DMS79 treated with DMSO at 0.1 percent for 48 hours (cell line): ENCODE data around the gene SLC4A2.
"Not testable (repeated sequence)": the region's sequence is repeated elsewhere in the genome, so short reads cannot be mapped to it uniquely, and the experiment has no call there.

Source experiments
- DNase-seq: peaks from one replicate; lab custom pipeline; 2025; lab: John Stamatoyannopoulos, UW

The SLC4A2 gene

GRCh38 chr7:151025924-151026671, 33.3 kb upstream of the SLC4A2 start:
- no peak for DNase-seq

GRCh38 chr7:151026771-151027727, 32.3 kb upstream of the SLC4A2 start:
- DNase-seq = not testable (repeated sequence)

DNA sequence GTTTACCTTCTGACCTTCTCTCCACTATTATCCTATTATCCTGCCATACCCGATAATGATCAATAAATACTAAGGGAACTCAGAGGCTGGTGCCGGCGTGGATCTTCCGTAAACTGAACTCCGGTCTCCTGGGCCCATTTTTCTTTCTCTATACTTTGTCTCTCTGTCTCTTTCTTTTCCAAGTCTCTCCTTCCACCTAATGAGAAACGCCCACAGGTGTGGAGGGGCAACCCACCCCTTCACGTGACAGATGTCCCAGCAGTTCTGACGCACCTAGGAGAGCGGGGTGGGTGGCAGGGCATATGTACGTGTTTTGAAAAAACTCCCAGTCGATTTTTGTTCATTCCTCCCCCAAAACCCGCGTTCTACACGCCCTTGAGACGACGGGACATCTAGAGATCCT, 31.7 kb upstream of the SLC4A2 start:
- DNase-seq = not testable (repeated sequence)

DNA sequence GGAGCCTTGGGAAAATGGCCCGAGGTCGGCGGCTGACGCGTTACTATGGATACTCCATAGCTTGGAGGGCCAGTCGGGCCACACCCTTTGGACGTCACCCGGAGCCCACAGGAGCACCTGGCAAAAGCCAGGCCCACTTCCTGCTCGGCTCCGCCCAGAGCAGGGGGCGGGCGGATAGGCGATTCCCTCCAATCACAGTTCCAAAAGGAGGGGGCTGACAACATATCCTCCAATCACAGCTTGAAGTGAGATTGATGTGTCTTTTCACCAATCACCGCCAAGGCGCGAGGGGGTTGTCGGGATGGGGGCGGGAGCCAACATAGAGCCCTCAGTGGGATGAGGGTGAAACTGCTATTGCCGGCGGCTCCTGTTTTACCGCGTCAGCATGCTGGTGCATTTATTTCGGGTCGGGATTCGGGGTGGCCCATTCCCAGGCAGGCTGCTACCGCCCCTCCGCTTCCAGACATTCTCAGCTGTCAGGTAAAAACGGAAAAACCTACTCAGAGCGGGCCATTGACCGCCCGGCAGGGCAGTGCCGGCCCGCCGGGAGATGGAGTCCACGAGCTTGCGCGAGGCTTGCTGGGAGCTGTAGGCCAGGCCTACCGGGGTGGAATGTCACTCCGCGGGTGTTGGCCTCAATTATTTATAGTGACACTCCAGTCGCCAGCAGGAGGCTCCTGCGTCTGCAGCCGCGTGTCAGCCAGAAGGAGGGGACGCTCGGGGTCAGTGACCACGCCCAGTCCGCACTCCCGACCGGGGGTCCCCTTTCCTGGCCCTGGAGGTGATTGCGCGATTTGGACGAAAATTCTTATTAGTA, 31.1 kb upstream of the SLC4A2 start, which contains the start of gene ABCB8:
ABCB8 (plus strand) TSS at position 320 of the 817 bp plus-strand sequence; CDS start at position 386, 66 bp downstream.
- DNase-seq = peak; percentile 95

DNA sequence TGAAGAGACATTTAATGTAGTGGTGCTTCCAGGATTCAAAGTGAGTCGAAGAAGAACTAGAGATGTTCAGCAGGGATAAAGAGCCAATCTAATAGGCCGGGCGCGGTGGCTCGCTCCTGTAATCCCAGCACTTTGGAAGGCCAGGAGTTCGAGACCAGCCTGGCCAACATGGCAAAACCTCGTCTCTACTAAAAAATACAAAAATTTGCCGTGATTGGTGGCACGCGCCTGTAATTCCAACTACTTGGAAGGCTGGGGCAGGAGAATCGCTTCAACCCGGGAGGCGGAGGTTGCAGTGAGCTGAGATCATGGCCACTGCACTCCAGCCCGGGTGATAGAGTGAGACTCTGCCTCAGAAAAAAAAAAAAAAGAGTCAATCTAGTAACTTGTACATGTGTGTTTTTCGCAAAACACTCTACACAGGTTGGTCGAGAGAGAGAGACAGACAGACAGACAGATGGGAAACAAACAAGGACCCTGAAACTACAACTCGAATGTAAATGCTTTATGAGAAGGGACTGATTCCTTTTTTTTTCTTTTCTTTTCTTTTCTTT, 30.4 kb upstream of the SLC4A2 start:
- no peak for DNase-seq

DNA sequence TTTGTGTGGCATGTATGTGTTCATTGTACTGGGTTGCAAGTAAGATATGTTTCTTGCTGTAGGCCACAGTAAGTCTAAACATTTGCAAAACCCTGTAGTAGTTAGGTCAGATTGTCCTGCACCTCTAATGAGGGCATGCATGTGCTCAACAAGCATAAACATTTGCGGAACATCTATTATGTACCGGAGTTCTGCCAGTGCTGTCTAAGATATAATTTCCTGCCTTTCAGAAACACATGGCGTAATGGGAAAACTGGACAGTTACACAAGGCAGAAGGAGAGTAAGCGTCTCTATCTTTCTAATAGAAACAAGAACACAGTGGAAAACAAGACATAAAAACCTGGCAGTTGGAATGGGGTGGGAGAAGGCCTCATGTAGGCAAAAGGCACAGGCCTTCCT, 28.4 kb upstream of the SLC4A2 start:
- no peak for DNase-seq

GRCh38 chr7:151032936-151033863, 26.2 kb upstream of the SLC4A2 start:
- DNase-seq = no peak

GRCh38 chr7:151033864-151034249, 25.5 kb upstream of the SLC4A2 start:
- no peak for DNase-seq

DNA sequence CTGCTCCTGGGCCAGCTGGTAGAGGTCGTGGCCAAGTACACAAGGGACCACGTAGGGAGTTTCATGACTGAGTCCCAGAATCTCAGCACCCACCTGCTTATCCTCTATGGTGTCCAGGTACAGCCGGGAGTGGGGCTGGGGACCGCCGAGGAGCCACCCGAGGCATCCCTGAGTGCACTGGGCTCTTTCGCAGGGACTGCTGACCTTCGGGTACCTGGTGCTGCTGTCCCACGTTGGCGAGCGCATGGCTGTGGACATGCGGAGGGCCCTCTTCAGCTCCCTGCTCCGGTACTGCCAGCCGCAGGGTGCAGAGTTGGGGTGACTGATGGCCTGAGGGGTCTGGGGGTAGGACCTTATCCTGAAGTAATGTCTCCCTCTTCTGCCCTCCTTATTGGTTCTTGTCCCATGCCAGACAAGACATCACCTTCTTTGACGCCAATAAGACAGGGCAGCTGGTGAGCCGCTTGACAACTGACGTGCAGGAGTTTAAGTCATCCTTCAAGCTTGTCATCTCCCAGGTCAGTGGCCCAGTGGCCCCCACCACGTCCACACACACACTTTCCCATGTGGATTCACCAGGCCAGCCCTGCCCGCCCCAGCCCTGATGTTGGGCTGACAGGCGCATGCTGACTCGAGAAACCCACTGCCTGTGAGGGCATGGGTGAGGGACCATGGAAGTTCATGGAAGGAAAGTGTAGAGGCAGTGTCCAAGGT, 24.9 kb upstream of the SLC4A2 start:
- DNase-seq = no peak

DNA sequence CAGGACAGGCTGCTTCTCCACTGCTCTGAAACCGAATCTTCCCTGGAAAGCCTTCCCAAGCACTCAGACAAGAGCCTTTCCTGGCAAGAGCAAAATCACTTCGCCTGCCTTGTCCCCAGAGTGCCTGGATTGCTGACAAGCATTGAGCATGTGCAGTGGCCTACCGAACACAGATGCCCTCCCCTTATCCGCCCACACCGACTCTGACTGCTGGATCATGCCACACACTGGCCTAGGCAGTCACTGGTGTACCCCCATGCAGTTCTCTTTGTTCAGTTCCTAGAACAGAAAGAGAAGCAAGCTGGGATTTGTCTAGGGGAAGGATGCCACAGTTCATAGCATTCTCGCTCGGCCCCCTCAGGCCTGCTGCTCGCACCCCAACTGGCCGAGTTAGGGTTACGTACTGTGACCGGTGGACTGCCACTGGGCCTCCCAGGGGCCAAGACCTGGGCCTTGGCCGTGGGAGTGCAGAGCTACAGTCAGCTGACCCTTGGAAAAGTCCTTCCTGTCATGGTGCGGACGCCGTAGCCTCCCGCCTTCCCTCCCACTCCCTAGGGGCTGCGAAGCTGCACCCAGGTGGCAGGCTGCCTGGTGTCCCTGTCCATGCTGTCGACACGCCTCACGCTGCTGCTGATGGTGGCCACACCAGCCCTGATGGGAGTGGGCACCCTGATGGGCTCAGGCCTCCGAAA, 24.2 kb upstream of the SLC4A2 start:
- no peak for DNase-seq

- no peak for DNase-seq
Measured at GRCh38 chr7:151035902-151036301, 23.5 kb upstream of the SLC4A2 start.

GRCh38 chr7:151038951-151039849, 20.2 kb upstream of the SLC4A2 start:
- no peak for DNase-seq

DNA sequence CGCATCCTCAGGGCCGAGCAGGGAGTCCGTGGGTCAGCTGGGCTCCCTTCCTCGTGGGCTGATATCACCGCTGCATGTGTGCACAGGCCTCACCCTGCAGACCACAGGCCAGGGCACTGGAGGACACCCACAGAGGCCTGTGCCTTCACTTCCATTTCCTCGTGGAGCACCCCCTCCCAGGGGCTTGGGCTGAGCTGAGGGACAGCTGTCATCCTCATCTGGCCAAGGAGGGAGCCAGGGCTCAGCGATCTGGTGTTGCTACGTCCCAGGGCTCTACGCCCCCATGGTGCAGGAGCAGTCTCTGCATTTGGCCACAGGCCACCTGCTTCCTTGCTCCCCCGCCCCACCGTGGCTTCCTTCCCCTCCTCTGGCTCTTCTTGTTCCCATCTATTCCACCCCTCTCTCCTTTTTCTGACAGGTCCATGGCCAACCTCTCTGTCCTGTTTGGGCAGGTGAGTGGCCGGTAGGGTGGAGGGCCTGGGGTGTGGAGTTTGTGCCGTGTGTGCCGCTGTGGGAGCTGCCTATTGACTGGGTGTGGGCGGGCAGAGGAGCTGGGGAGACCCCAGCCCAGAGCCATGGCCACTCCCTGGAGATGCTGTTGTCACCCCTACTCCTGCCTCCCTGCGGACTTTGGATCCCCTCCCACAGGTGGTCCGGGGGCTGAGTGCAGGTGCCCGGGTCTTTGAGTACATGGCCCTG, 19.4 kb upstream of the SLC4A2 start:
- DNase-seq = no peak

DNA sequence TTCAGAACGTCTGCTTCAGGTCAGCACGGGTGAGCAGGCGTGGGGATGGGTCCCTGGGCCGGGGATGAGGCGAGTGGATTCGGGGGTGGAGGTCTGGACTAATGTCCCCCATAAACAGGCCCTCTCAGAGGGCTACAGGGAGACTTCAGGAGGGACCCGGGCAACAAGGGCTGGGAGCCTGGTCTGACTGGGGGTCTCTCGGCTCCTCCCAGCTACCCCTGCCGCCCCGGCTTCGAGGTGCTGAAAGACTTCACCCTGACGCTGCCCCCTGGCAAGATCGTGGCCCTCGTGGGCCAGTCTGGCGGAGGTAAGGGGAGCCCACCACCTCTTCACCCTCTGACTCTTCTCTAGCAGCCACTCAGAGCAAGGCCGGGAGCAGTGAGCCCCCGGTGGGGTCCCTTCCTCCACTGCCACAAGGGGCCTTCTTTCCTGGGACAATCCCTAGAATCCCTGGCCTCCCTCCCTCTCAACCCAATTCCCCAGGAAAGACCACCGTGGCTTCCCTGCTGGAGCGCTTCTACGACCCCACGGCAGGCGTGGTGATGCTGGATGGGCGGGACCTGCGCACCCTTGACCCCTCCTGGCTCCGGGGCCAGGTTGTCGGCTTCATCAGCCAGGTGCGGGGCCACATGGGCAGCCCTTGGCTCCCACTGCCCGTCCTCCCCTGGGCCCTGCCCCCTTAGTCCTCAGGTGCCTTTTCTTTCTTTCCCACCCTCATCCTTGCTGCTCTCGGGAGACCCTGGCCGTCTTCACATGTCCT, 18.6 kb upstream of the SLC4A2 start:
- no peak for DNase-seq

GRCh38 chr7:151043449-151043848, 15.9 kb upstream of the SLC4A2 start:
- DNase-seq = not testable (repeated sequence)

- DNase-seq = no peak
Measured at GRCh38 chr7:151043959-151044358, 15.4 kb upstream of the SLC4A2 start.

GRCh38 chr7:151045262-151045661, 14.1 kb upstream of the SLC4A2 start:
- DNase-seq = no peak
